Measurements from ENCODE around the gene CEPT1.

The CEPT1 gene

DNA sequence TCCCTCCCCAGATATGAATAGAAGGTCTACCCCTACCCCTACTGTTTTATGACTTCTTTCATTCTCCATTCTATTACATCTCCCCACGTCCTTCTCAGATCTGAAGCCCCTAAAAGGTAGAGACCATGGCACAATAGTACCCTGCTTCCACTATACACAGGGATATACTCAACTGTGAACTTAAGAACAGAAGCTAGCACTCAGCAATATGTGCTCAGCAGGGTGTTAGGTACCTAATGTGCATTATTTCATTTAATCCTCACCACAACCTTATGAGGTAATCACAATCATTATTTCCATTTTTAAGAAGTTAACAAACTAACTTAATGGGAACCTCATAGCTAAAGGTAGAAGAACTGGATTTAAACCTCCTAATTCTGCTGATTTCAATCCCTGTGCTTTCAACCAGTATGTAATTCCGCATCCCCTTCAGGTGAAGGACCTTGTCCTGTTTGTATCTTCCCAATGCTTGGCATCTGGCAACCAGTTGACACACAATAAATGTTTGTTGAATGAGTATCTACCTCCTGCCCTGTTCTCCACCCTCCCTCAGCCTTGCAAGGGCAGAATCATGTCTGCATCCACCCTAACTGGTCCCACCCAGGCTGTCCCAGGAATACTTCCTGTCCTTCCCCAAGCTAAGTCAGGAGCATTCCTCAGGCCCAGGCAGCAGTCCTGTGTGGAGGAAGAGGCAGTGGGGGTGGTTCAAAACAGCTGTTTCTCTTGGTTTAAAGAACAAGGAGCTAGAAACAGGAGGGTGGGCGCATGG is 53.9 kb downstream of the CEPT1 start:
- no peak for DNase-seq

DNA sequence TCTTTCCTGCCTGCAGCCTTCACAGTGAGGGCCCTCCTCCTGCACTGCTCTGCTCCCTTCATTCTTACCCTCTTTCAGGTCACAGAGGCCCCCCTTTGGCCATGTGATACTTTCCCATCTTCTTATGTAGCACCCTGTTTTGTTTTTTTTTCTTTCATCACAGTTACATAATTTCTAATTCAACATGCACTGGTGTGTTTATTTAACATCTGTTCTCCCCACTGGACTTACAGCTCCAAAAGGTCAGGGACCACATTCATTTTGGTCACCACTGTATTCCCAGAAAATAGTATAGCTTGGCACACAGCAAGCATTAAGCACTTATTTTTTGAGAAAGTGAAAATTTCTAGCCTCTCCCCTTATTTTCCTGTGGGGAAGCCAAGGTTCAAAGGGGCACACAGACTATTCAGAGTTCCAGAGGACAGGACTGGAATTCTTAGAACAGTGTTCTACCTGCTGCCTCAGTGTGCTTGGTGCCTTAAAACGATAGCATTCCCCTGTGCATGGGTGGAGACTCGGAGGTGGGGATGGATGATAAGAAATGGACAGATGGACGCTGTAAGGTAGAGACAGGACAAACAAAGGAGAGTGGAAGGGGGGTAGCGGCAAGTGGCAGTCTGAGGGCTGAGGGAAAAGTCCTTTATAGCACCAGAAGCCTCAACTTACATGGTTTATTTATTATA is 55.1 kb downstream of the CEPT1 start:
- no peak for DNase-seq

- no peak for DNase-seq
Measured at GRCh38 chr1:111196213-111196612, 56.2 kb downstream of the CEPT1 start.

GRCh38 chr1:111197598-111198284 is 57.7 kb downstream of the CEPT1 start:
- peak; percentile 74 for DNase-seq

DNA sequence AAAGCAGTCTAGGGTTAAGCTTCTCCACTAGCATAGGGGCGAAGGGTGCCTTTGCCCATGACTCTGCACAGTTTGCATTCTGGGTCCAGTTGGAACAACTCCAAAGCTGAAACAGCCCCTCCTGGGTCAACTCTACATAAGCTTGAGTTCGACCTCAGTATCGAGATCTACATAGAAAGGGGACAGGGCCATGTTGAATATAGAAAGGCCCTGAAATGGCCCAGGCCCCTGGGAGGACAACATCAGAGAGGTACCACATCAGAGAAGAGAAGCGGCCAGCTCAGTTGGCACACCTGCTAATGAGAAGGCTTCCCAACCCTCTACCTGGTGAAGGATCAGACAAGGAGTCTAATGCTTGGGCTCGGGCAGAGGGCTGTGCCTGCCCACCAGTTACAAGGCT is 58.8 kb downstream of the CEPT1 start:
- DNase-seq = no peak

DNA sequence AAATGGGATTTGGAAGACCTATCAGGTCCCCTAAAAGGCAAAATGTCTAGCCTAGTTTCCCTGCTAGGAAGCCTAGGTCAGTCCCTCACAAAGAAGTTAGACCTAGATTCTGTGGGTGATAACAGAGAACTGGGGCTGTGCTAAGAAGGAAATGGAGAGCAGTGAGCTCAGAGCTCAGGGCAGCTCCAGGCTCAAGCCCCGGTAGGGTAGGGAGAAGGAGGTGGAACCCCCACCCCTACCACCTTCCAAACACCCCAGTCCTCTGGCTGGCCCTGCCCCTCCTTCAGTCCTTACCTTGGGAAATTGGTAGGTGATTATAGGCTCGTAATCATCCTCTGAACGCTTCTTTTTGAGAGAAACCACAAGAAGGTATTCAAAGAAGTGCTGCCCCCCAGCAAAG is 59.3 kb downstream of the CEPT1 start:
- no peak for DNase-seq

DNA sequence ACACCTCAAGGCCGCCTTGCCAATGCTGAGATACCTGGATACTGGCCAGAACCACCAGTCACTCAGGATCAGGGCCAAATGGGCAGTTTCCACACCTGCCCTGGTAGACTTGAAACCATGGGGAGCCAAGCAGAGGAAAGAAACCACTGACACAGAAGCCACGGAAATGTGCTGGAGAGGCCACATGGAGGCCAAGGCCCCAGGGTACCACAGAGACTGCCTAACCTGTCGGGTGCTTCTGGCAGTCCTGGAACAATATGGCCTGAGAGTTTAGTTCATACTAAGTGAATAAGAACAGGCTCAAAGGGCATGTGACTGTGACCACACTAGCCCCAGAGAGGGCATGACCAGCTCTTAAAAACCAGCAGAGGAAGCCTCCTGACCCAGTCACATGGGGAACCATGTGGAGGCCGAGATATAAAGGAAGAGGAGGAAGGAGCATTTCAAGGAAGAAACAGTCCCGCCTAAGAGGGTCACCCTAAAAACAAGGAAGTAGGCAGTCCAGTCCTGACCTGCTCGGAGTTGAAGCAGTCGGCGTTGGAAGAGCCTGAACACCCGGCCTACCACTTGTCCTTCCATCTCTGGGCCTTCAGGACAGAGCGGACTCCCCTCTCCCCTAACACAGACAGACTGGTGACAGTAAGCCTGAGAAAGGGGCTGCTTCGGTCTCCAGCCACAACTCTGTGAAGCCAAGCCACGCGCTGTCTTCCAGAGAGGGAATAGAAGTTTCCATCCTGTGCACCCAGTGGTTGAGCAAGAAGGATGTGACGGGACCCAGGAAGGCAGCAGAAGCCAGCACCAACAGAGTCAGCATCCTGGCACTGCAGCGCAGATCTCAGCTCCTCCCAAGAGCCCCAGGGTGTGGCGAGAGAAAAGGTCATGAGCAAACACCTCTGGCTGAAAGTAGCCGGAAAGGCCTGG is 60.1 kb downstream of the CEPT1 start, which contains the start of gene DENND2D:
DENND2D (minus strand) TSS at position 766 of the 921 bp plus-strand sequence; CDS start at position 579, 187 bp downstream.
- DNase-seq = peak; percentile 71

- no peak for DNase-seq
Measured at GRCh38 chr1:111200802-111201161, 60.8 kb downstream of the CEPT1 start.

GRCh38 chr1:111201275-111202090 is 61.5 kb downstream of the CEPT1 start:
- DNase-seq = no peak

GRCh38 chr1:111202366-111202706 is 62.3 kb downstream of the CEPT1 start:
- DNase-seq = no peak

GRCh38 chr1:111202707-111203623 is 62.9 kb downstream of the CEPT1 start:
- no peak for DNase-seq

GRCh38 chr1:111203681-111204200 is 63.7 kb downstream of the CEPT1 start:
- peak; percentile 83 for DNase-seq

DNA sequence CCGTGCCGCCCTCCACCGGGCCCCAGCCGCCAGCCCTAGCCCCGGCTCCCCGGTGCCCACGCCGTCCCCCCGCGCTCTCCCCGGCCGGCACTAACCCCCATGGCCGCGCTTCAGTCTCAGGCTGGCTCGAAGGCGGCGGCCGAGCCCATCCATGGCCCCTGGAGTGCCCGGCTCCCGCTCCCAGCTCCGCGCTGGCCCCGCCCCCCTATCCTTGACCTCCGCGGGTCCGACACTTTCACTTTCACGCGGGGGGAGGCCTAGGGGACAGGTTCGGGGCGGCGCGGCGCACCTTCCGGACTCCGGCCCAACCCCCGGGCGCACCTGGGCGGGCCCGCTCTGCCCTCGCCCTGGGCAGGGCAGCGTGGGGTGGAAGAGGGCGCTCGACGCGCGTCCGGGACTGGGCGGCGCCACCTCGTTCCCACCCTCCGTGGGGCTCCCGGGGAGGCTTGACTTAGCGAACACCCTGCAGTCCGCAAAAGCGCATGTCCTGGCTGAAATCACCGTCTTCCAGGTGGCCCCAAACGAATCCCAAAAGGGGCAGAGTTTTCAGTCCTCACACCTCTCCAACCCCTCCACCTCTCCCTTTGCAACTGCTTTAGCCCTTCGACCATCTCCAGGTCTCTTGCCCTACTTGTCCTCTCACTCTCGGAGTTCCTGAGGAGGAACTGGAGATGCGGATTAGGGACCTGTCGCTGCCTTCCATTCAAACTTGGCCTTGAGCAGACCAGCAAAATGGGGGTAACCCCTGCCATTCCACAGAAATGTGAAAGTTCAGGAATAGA is 64.4 kb downstream of the CEPT1 start:
- peak; percentile 64 for DNase-seq

DNA sequence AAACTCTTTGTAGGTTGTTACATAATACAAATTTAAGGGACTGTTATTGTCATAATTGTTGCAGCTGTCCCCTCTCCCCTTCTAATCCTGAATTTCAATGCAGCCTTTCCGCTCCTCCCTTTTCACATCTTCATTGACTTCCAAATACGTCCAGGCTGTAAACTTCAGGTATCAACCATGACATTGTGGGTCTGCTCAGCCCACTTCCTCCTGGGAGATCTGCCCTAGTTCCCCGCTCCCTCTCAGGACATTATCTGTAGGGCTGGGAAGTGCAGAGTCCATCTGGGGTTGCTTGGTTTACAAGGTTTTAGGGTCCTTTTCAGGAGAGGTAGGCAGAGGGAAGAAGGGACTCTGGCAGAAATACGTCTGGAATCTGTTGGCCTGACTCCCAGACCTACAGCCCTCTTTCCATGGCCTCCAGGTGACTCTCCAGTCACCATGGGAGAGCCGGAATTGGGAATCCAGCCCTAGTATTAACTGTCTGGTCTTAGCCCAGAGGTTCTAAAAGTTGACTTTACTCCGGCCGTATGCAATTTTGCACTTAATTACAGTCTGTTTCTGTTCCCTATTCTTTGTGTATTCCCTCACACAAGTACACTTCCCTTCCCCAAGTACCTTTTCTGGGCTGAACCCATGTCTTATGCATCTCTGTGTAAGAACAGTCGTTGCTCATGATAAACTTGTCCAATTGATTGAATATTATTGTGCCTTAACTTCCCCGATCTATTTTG is 65.1 kb downstream of the CEPT1 start:
- DNase-seq = no peak

GRCh38 chr1:111205714-111206050 is 65.7 kb downstream of the CEPT1 start:
- no peak for DNase-seq

GRCh38 chr1:111208921-111209320 is 68.9 kb downstream of the CEPT1 start:
- no peak for DNase-seq

DNA sequence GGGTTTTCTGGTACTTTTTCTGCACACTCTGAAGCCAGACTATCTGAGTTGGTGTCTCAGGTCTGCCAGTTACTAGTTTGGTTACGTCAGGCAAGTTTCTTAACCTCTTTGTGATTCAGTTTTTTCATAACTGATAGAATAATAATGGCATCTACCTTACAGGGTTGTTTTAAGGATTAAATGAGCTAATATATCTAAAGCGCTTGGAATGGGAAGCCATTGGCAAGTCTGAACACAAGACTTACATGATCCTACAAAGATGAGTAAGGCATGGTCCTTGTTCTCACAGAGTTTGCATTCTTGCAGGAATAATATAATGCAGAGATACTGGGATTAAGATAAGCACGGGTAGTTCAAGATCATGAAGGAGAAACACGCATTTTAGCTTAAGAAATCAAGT is 69.6 kb downstream of the CEPT1 start:
- no peak for DNase-seq

GRCh38 chr1:111211921-111212320 is 71.9 kb downstream of the CEPT1 start:
- no peak for DNase-seq

Measured in stimulated activated CD4-positive, alpha-beta T cell treated with anti-CD3 and anti-CD28 coated beads, Interleukin-4, amount 100 ng/mL, for 24 hours (primary cell).